ENCODE data around the gene C1QTNF8. TPM values are rescaled to one million over a fixed set of nuclear protein-coding genes. Genes with fewer than 3 reads are reported as not detected.

Gene C1QTNF8
- total RNA-seq, 1 donor from 2014 or later, result not detected

GRCh38 chr16:1054660-1055556 lies 41.1 kb downstream of the C1QTNF8 start:
- H3K4me3 ChIP-seq, result no peak overlapping the region
- no peak overlapping the region for H3K27ac Mint-ChIP-seq
- peak; percentile 92 for DNase-seq (ENCODE audit: low spot score)

GRCh38 chr16:1053700-1054368 lies 42.2 kb downstream of the C1QTNF8 start:
- no peak overlapping the region for H3K4me3 Mint-ChIP-seq
- Histone ChIP-seq H3K4me1 (peaks cover 8% of the 10 kb centered on the region), H3K27ac (no peak overlapping the region), H3K4me3 (no peak overlapping the region), H3K9ac (no peak overlapping the region), H3K27me3 (no peaks in the 10 kb centered on the region), H4K20me1 (ENCODE audit: low read depth) (no peaks in the 10 kb centered on the region), H3K36me3 (no peaks in the 10 kb centered on the region), H2AFZ (replicated peaks) (no peak overlapping the region), H3F3A (ENCODE audit: low read depth) (no peaks in the 10 kb centered on the region), H3K9me3 (ENCODE audit: low read depth) (no peaks in the 10 kb centered on the region), H3K79me2 (ENCODE audit: low read depth) (no peaks in the 10 kb centered on the region), H3K4me2 (no peak overlapping the region)
- no peak for TF ChIP-seq EZH2 (IDR thresholded peaks at IDR 0.05)
- no peak for TF ChIP-seq CTCF (IDR thresholded peaks at IDR 0.05)
- TF ChIP-seq EZH2phosphoT487 (IDR thresholded peaks at IDR 0.05), result no peak
- H3K27me3 Mint-ChIP-seq (ENCODE audit: insufficient read depth, low read depth), result peaks cover 10% of the 10 kb centered on the region
- H3K4me1 Mint-ChIP-seq, result peaks cover 3% of the 10 kb centered on the region
- H3K27ac Mint-ChIP-seq, result no peak overlapping the region
- no peaks in the 10 kb centered on the region for H3K9me3 Mint-ChIP-seq
- no peak for DNase-seq (ENCODE audit: low spot score)
- H3K36me3 Mint-ChIP-seq, result no peaks in the 10 kb centered on the region

More at GRCh38 chr16:1054660-1055556, 41.1 kb downstream of the C1QTNF8 start:
- Histone ChIP-seq H3K9ac (no peak overlapping the region), H3K27ac (no peak overlapping the region), H3K9me3 (ENCODE audit: low read depth) (no peaks in the 10 kb centered on the region), H3K4me2 (peak overlapping the region; percentile 16), H3K4me1 (peaks cover 6% of the 10 kb centered on the region), H3F3A (ENCODE audit: low read depth) (no peaks in the 10 kb centered on the region), H4K20me1 (ENCODE audit: low read depth) (no peaks in the 10 kb centered on the region), H3K79me2 (ENCODE audit: low read depth) (no peaks in the 10 kb centered on the region), H2AFZ (replicated peaks) (no peak overlapping the region), H3K27me3 (no peaks in the 10 kb centered on the region), H3K36me3 (no peaks in the 10 kb centered on the region)
- peaks cover 3% of the 10 kb centered on the region for H3K4me1 Mint-ChIP-seq
- no peak for TF ChIP-seq EZH2 (IDR thresholded peaks at IDR 0.05)
- no peak for TF ChIP-seq EZH2phosphoT487 (IDR thresholded peaks at IDR 0.05)
- TF ChIP-seq CTCF (IDR thresholded peaks at IDR 0.05), result peak; percentile 89
- H3K36me3 Mint-ChIP-seq, result peaks cover 4% of the 10 kb centered on the region
- no peak overlapping the region for H3K4me3 Mint-ChIP-seq
- peaks cover 14% of the 10 kb centered on the region for H3K27me3 Mint-ChIP-seq (ENCODE audit: insufficient read depth, low read depth)
- H3K9me3 Mint-ChIP-seq, result peaks cover 5% of the 10 kb centered on the region

- Mint-ChIP-seq H3K27me3 (ENCODE audit: insufficient read depth, low read depth) (peaks cover 10% of the 10 kb centered on the region), H3K9me3 (no peaks in the 10 kb centered on the region), H3K36me3 (no peaks in the 10 kb centered on the region), H3K4me3 (no peak overlapping the region), H3K27ac (no peak overlapping the region), H3K4me1 (peaks cover 3% of the 10 kb centered on the region)
- Histone ChIP-seq H3K27me3 (no peaks in the 10 kb centered on the region), H3K79me2 (ENCODE audit: low read depth) (no peaks in the 10 kb centered on the region), H3K4me1 (peaks cover 13% of the 10 kb centered on the region), H3K9me3 (ENCODE audit: low read depth) (no peaks in the 10 kb centered on the region), H2AFZ (replicated peaks) (no peak overlapping the region), H3F3A (ENCODE audit: low read depth) (no peaks in the 10 kb centered on the region), H3K27ac (no peak overlapping the region), H4K20me1 (ENCODE audit: low read depth) (no peaks in the 10 kb centered on the region), H3K4me2 (no peak overlapping the region), H3K4me3 (no peak overlapping the region), H3K36me3 (no peaks in the 10 kb centered on the region), H3K9ac (no peak overlapping the region)
- TF ChIP-seq CTCF (IDR thresholded peaks at IDR 0.05) (no peak), EZH2 (IDR thresholded peaks at IDR 0.05) (no peak), EZH2phosphoT487 (IDR thresholded peaks at IDR 0.05) (no peak)
- no peak for DNase-seq (ENCODE audit: low spot score)
Observed at GRCh38 chr16:1053121-1053521, 42.9 kb downstream of the C1QTNF8 start.

Data from neural progenitor cell (in vitro differentiated cells).